Heart left ventricle (tissue), 16 donors: Measurements from ENCODE around the gene MRNIP. TPM values are rescaled to one million over a fixed set of nuclear protein-coding genes. Genes with fewer than 3 reads are reported as not detected.

Experiments used
- ATAC-seq, 4 donors: fragments of 200-7000 bp; cut with Tn5 transposase; one replicate each; pipeline ENCODE4 v1.9.1; 2020 to 2022; ENCODE audit warnings: moderate library complexity in 4 of 4, mild to moderate bottlenecking in 3 of 4, moderate number of reproducible peaks in 1 of 4
- DNase-seq, 5 donors: peaks; one replicate each; pipeline ENCODE4 v3.0.0-alpha.2; 2020
- H3K27ac ChIP-seq, 12 donors: fragments of 200-600 bp; sonication (generic) in 4 of 12; one replicate each; pipeline versions ENCODE4 v1.5.0 to v1.8.0; 2016 to 2022; ENCODE audit warnings: mild to moderate bottlenecking in 2 of 12
- H3K27me3 ChIP-seq, 9 donors: fragments of 200-600 bp; sonication (generic) in 2 of 9; one replicate each; pipeline versions ENCODE4 v1.5.1 to v1.8.0; 2016 to 2022; ENCODE audit warnings: mild to moderate bottlenecking in 3 of 9
- H3K36me3 ChIP-seq, 9 donors: fragments of 200-600 bp; sonication (generic) in 2 of 9; one replicate each; pipeline versions ENCODE4 v1.5.0 to v1.8.0; 2018 to 2022; ENCODE audit warnings: mild to moderate bottlenecking in 2 of 9
- H3K4me1 ChIP-seq, 12 donors: fragments of 200-600 bp; sonication (generic) in 4 of 12; one replicate each; pipeline versions ENCODE4 v1.5.0 to v1.8.0; 2016 to 2022; ENCODE audit warnings: mild to moderate bottlenecking in 3 of 12
- H3K4me3 ChIP-seq, 12 donors: fragments of 200-600 bp; sonication (generic) in 4 of 12; one replicate each; pipeline versions ENCODE4 v1.5.0 to v1.8.0; 2017 to 2022; ENCODE audit warnings: mild to moderate bottlenecking in 9 of 12, moderate library complexity in 4 of 12
- H3K9me3 ChIP-seq, 12 donors: fragments of 200-600 bp; sonication (generic) in 4 of 12; one replicate each; pipeline versions ENCODE4 v1.5.0 to v1.8.0; 2016 to 2022; ENCODE audit warnings: mild to moderate bottlenecking in 1 of 12
- POLR2A ChIP-seq, 2 donors: fragments of 450-650 bp; IDR thresholded peaks; one replicate each; pipeline ENCODE4 v1.6.1; 2017; ENCODE audit warnings: antibody characterized with exemption in 2 of 2, mild to moderate bottlenecking in 2 of 2, moderate library complexity in 2 of 2
- WGBS, 4 donors: extraction: QIAGEN DNeasy Blood & Tissue Kit in 2 of 4; methylation state at CpG; one replicate each; pipeline versions ENCODE4 v1.1.5 to v1.1.7; 2013 to 2018; 5-methylcytosine and 5-hydroxymethylcytosine counted together
- intact Hi-C, 10 donors: fragments of 100-400 bp; cut with DNase I; formaldehyde crosslinking; loops; one replicate each; pipeline versions ENCODE4 v1.11.1 to v1.14.2; 2022
- polyA plus RNA-seq, 2 donors: library from polyadenylated mRNA; stranded (reverse); fragments of 200-250 nt; gene quantifications; one replicate each; pipeline ENCODE4 v1.2.3, GENCODE V29; 2013
- total RNA-seq, 9 donors: library from RNA; depleted of rRNA in 2 of 9; stranded (reverse); fragments of >200 nt in 2 of 9; fragmentation: NEBNext Ultra II Directional in 3 of 9; extraction: Animal tissue kit (Norgen Biotek cat#: 25700) in 3 of 9; gene quantifications; one replicate each; pipeline versions ENCODE4 v1.1.0 to v1.2.4, GENCODE V29; 2016 to 2023
- TF ChIP-seq, protein P1 (sequence below), 12 donors: fragments of 200-600 bp; sonication (generic) in 4 of 12; IDR thresholded peaks; one replicate each; pipeline versions ENCODE4 v1.5.0 to v1.8.0; 2018 to 2022; ENCODE audit warnings: antibody characterized with exemption in 12 of 12, mild to moderate bottlenecking in 5 of 12
- donor health status: ischemic (EF 13 %, LVEDD 7.1; RV severe dilation, severe dysfunction).
- donor health status: healthy with polysubstance abuse.
- donor health status: DM: no; HTN: yes; CAD: no.
- donor health status: DM: no; HTN: no; CAD: no.
- donor health status: ischemic (EF 25% LVEDD 6.9; RV normal size, moderate dysfunction).
- donor health status: ischemic (EF 25% LVEDD 5.7; RV mildly dilated, moderate dysfunction).
- donor health status: healthy.
- donor health status: DM: yes; HTN: yes; CAD: no.
- donor health status: ischemic (EF 35%, LVEDD 5.7; RV mildly dilated, moderate dysfunction).
- donor health status: nonischemic (EF 11% LVEDD 7.7; RV severe dilation, severe dysfunction).
- donor health status: DM: yes; HTN: yes; CAD: no.
- donor health status: PGD.
- donor health status: ischemic (EF 29% LVEDD 5.4; RV normal size, mild dysfunction).
- donor health status: nonischemic (EF 23%, LVEDD 6.1; RV moderate dilation, normal function).

The MRNIP gene
- total and polyA plus RNA-seq, 11 donors = 8.5 to 24.1 (median 12.3) TPM

DNA sequence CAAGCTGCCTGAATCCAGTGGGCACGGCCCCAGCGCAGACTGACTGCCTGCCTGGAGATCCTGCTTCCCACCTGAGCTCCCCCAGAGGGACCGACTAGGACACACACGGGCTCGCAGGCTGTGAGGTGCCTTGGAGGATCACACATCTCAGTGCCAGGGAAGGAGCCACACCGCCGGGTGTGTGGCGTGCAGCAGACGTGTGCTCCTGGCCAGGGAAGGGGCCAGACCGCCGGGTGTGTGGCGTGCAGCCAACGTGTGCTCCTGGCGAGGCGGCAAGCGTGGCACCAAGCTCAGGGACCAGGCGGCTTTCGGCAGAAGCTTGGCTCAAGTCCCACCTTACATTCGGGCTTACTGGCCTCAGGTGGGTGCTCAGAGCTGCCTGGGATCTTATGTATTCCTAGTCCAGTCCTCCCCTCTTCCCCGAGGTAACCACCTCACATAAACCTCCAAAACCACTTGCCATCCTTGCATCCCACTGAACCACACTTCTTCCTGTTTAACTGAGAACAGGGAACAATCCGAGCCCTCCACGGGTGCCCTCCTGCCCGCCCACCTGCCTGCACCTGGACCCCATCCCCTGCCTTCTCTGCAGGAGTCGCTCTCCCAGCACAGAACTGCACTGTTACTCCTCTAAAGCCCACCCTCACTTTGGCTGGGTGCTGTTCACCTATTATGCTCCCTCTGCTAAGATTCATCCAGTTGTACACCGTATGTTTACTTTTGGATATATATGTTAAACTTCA, 22.4 kb upstream of the MRNIP start:
- peaks cover 0 to 90% (median 50%) of the 10 kb centered on the region in 9 donors for H3K36me3 ChIP-seq
- intact Hi-C loops = no loop called here

DNA sequence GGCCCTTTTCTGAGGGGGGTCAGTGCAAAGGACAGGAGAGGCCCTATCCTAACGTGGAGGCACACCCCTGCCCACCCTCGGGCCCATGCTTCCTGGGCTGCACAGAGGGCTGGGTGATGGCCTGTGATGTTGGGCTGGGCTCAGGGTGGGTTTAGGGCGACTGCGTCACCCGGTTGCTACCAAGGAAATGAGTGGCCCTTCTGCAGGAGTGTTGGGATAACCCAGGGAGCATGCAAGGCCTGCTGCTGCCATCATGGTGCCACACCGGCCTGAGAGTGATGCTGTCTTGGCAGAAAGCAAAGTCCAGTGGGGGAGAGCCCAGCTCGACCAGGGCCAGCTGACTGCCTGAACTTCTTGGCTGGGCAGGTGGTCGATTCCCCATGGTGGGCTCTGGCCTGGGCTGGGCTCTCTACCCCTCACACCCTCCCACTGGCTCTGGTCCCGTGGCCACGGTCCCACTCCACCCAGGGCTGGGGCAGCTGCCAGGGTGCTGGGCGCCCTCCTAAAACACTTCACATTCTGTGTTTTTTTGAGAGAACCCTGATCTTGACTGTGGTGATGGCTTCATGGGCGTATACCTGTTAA, 21.5 kb upstream of the MRNIP start:
- 89 to 95% (median 91%) methylated on average over 6 to 12 of the region's 12 CpGs for WGBS, 4 donors
- DNase-seq = peak in 3 of 5 donors; percentile 7 to 31 (median 9)
- H3K9me3 ChIP-seq = peaks cover 0 to 23% (median 12%) of the 10 kb centered on the region in 12 donors
- no peaks in the 10 kb centered on the region for H3K4me1 ChIP-seq
- intact Hi-C loops = no loop called here
- TF ChIP-seq, protein P1, sequence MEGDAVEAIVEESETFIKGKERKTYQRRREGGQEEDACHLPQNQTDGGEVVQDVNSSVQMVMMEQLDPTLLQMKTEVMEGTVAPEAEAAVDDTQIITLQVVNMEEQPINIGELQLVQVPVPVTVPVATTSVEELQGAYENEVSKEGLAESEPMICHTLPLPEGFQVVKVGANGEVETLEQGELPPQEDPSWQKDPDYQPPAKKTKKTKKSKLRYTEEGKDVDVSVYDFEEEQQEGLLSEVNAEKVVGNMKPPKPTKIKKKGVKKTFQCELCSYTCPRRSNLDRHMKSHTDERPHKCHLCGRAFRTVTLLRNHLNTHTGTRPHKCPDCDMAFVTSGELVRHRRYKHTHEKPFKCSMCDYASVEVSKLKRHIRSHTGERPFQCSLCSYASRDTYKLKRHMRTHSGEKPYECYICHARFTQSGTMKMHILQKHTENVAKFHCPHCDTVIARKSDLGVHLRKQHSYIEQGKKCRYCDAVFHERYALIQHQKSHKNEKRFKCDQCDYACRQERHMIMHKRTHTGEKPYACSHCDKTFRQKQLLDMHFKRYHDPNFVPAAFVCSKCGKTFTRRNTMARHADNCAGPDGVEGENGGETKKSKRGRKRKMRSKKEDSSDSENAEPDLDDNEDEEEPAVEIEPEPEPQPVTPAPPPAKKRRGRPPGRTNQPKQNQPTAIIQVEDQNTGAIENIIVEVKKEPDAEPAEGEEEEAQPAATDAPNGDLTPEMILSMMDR (IDR thresholded peaks at IDR 0.05) = no peak
- TF ChIP-seq POLR2A (IDR thresholded peaks at IDR 0.05) = no peak
- no peak overlapping the region for H3K4me3 ChIP-seq
- H3K27me3 ChIP-seq = no peaks in the 10 kb centered on the region
- no peak overlapping the region for H3K27ac ChIP-seq
- peaks cover 0 to 90% (median 54%) of the 10 kb centered on the region in 9 donors for H3K36me3 ChIP-seq
- peak in 2 of 4 donors; percentile 14 to 16 for ATAC-seq

More for the DNA sequence above, 22.4 kb upstream of the MRNIP start:
- no peak for TF ChIP-seq POLR2A (IDR thresholded peaks at IDR 0.05)
- peaks cover 0 to 23% (median 12%) of the 10 kb centered on the region in 12 donors for H3K9me3 ChIP-seq
- DNase-seq (peak in 3 of 5 donors; percentile 16 to 48 (median 26)), ATAC-seq (peak in 1 of 4 donors; percentile 13)
- H3K27me3 ChIP-seq = no peaks in the 10 kb centered on the region
- H3K27ac ChIP-seq = no peak overlapping the region
- no peaks in the 10 kb centered on the region for H3K4me1 ChIP-seq
- H3K4me3 ChIP-seq = no peak overlapping the region
- 91 to 93% (median 93%) methylated on average over 25 of the region's 25 CpGs for WGBS, 4 donors

DNA sequence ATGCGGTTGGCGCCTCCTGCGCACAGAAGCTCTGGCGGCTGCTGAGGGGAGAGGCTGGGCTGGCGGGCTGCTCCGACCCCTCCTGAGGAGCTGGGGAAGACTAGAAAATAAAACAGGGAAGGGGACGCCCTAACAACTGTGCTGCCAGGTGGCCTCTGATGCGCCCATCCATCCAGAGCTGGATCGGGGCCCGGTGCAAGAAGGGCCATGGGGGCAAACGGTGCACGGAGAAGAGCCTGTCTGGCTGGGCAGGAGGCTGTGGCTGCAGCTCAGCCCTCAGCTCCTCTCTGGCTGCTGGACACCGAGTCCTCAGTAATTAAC, 21.0 kb upstream of the MRNIP start:
- Histone ChIP-seq H3K27me3 (no peaks in the 10 kb centered on the region), H3K4me1 (no peaks in the 10 kb centered on the region)
- DNase-seq = no peak

DNA sequence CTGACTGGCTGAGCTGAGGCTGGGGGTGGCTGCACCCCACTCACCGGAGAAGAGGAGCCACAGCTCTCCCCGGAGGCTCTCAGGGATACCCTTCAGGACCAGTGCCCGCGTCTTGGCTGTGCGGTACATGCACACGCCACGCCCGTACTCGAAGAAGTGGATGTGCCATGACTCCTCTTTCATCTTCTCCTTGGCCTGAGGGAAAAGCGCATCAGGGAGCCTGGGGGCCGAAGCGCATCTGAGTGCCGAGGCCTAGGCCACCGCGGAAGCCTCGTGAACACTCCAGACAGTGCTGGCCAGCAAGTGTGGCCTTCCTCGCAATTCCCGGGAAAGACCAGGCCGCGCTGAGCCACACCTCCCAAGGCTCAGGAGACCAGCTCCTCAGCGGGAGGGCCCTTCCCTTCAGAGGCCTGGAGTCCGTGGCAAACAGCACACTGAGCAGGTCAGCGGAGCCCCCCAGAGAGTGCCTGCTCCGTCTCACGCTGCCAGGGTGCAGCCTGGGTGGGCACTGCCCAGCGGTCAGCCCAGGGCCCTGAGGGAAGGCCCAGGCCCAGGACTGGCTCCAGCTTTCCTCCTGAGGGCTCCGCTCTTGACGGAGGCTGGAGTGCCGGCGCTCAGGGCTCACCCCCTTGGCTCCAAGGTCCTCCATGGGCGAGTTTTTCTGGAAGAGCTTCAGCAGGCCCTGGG, 20.5 kb upstream of the MRNIP start:
- WGBS, 4 donors = 93 to 96% (median 94%) methylated on average over 21 to 31 of the region's 31 CpGs
- no peak overlapping the region for H3K4me3 ChIP-seq
- H3K36me3 ChIP-seq = peaks cover 0 to 90% (median 54%) of the 10 kb centered on the region in 9 donors
- intact Hi-C loops = no loop called here
- H3K27ac ChIP-seq = no peak overlapping the region
- no peaks in the 10 kb centered on the region for H3K27me3 ChIP-seq
- ATAC-seq = peak in 2 of 4 donors; percentile 9 to 18
- H3K4me1 ChIP-seq = no peaks in the 10 kb centered on the region
- peaks cover 0 to 21% (median 12%) of the 10 kb centered on the region in 12 donors for H3K9me3 ChIP-seq
- no peak for TF ChIP-seq POLR2A (IDR thresholded peaks at IDR 0.05)
- TF ChIP-seq, protein P1 (IDR thresholded peaks at IDR 0.05) = no peak
- DNase-seq = peak in 2 of 5 donors; percentile 18 to 22

More for the DNA sequence above, 21.0 kb upstream of the MRNIP start:
- H3K4me3 ChIP-seq = no peak overlapping the region
- no peak overlapping the region for H3K27ac ChIP-seq
- peaks cover 0 to 90% (median 54%) of the 10 kb centered on the region in 9 donors for H3K36me3 ChIP-seq
- H3K9me3 ChIP-seq = peaks cover 0 to 23% (median 12%) of the 10 kb centered on the region in 12 donors
- WGBS, 4 donors = 95 to 97% (median 96%) methylated on average over 12 to 13 of the region's 13 CpGs
- no peak for ATAC-seq
- TF ChIP-seq, protein P1 (IDR thresholded peaks at IDR 0.05) = no peak
- no peak for TF ChIP-seq POLR2A (IDR thresholded peaks at IDR 0.05)
- intact Hi-C loops = no loop called here
